Measurements from ENCODE around the gene SIGLEC14.
A peak's percentile ranks its signal among the peaks of the same experiment; 100 is the strongest.
"Not testable (repeated sequence)": the region's sequence is repeated elsewhere in the genome, so short reads cannot be mapped to it uniquely, and the experiment has no call there.

Gene SIGLEC14

DNA sequence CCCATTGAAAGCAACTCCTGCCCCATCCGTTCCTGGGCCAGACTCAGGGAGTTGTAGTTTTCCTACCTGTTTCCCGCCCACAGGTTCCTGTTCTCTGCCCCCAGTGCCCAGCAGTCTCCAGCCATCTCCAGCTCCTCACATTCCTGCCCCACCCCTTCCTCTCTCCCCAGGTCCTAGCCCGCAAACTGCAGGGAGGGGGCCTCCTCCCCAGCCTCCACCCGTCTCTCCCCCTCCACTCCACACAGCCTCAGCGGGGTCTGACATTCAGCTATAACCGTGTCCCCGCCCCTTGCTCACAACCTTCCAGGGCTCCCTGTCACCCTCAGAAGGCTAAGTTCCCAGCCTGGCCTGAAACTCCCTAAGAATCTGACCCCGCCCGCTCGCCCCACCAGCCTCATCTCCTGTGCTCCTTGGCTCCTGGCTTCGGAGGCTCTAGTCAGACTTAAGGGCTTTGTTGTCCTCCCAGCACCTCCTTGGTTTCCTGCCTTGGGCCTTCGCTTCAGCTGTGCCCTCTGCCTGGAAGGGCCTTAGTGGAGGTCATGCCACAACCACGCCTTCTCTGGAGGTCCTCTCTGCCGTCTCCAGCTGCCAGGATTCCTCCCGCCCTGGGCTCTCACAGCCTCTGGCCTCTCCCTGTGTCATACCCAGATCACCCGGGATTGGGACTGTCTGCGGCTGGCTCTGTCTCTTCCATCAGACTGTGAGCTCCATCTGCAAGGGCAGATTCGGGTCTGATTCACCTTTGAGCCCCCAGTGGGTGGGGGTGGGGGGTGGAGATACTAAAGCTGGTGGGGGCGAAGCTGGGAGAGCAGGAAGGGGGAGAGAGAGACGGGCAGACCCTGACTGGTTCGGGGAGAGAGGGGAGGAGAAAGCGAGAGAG, 41.4 kb upstream of the SIGLEC14 start:
- ChIA-PET CTCF (interaction anchor here (1.1 to 1.4 kb wide), 2 partner anchors 15 to 90 kb away, joined by 3 to 4 read pairs; no protein-coding TSS in a partner anchor), POLR2A (interaction anchor here (0.6 to 1.3 kb wide), 2 partner anchors 16 to 564 kb away, joined by 4 to 8 read pairs; no protein-coding TSS in a partner anchor)
- WGBS (ENCODE audit: insufficient coverage), result 8% methylated on average over 22 of the region's 22 CpGs
- Histone ChIP-seq H3K9me3 (ENCODE audit: control extremely low read depth in 1 of 5, control insufficient read depth in 4 of 5, insufficient read depth in 2 of 5, low read depth in 1 of 5, low read length in 4 of 5) (peaks cover 0 to 3% (median 0%) of the 10 kb centered on the region in 5 experiments), H3K27ac (ENCODE audit: insufficient read depth in 1 of 2, low read depth in 1 of 2, low read length in 2 of 2, poor library complexity in 1 of 2, severe bottlenecking in 2 of 2) (peak overlapping the region in 1 of 2 experiments; percentile 57), H3K4me1 (ENCODE audit: control extremely low read depth in 1 of 4, control insufficient read depth in 4 of 4, insufficient read depth in 4 of 4, low read length in 3 of 4) (peaks cover 0 to 40% (median 35%) of the 10 kb centered on the region in 4 experiments), H3K4me3 (ENCODE audit: control insufficient read depth in 1 of 7, extremely low read depth in 1 of 7, insufficient read depth in 4 of 7, low read depth in 2 of 7, low read length in 6 of 7) (peak overlapping the region in 6 of 7 experiments; percentile 46 to 88 (median 64)), H3K36me3 (ENCODE audit: control insufficient read depth in 4 of 4, insufficient read depth in 4 of 4, low read length in 3 of 4) (peaks cover 0 to 1% (median 0%) of the 10 kb centered on the region in 4 experiments), H3K27me3 (replicated peaks in 2 of 5; ENCODE audit: control insufficient read depth in 4 of 5, insufficient read depth in 5 of 5, low read length in 4 of 5) (no peaks in the 10 kb centered on the region)
- DNase-seq, result peak in 1 of 3 donors; percentile 28

DNA sequence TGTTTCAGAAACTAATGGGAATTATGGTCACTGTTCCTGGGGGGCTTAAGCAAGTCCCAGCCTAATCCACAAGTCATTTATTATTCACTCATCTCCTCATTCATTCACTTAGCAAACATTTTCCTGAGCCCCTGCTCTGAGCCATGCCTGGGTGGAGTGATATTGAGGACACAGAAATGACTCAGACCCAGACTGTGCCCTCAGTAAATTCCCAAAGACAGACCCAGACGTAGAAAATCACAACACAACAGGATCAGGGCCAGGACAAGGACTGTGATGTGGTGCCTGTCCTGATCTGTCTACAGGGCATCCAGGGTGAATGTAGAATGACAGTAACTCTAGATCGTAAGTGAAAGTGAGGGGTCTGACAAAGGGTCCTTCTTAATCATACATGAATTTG, 39.5 kb upstream of the SIGLEC14 start:
- peaks cover 0 to 37% (median 31%) of the 10 kb centered on the region in 4 experiments for H3K4me1 ChIP-seq (ENCODE audit: control extremely low read depth in 1 of 4, control insufficient read depth in 4 of 4, insufficient read depth in 4 of 4, low read length in 3 of 4)
- CTCF ChIA-PET, result no interaction called here
- peaks cover 0 to 3% (median 0%) of the 10 kb centered on the region in 5 experiments for H3K9me3 ChIP-seq (ENCODE audit: control extremely low read depth in 1 of 5, control insufficient read depth in 4 of 5, insufficient read depth in 2 of 5, low read depth in 1 of 5, low read length in 4 of 5)
- no peak for DNase-seq
- WGBS (ENCODE audit: insufficient coverage), result no CpG with 5 or more reads among the region's 2 CpGs
- POLR2A ChIA-PET, result no interaction called here
- H3K27ac ChIP-seq (ENCODE audit: insufficient read depth in 1 of 2, low read depth in 1 of 2, low read length in 2 of 2, poor library complexity in 1 of 2, severe bottlenecking in 2 of 2), result no peak overlapping the region
- H3K27me3 ChIP-seq (replicated peaks in 2 of 5; ENCODE audit: control insufficient read depth in 4 of 5, insufficient read depth in 5 of 5, low read length in 4 of 5), result no peaks in the 10 kb centered on the region
- H3K4me3 ChIP-seq (ENCODE audit: control insufficient read depth in 1 of 7, extremely low read depth in 1 of 7, insufficient read depth in 4 of 7, low read depth in 2 of 7, low read length in 6 of 7), result no peak overlapping the region
- H3K36me3 ChIP-seq (ENCODE audit: control insufficient read depth in 4 of 4, insufficient read depth in 4 of 4, low read length in 3 of 4), result no peaks in the 10 kb centered on the region

GRCh38 chr19:51681286-51681941, 34.8 kb upstream of the SIGLEC14 start:
- Histone ChIP-seq H3K27me3 (replicated peaks in 2 of 5; ENCODE audit: control insufficient read depth in 4 of 5, insufficient read depth in 5 of 5, low read length in 4 of 5) (no peaks in the 10 kb centered on the region), H3K27ac (ENCODE audit: insufficient read depth in 1 of 2, low read depth in 1 of 2, low read length in 2 of 2, poor library complexity in 1 of 2, severe bottlenecking in 2 of 2) (no peak overlapping the region), H3K4me1 (ENCODE audit: control extremely low read depth in 1 of 4, control insufficient read depth in 4 of 4, insufficient read depth in 4 of 4, low read length in 3 of 4) (peaks cover 0 to 9% (median 0%) of the 10 kb centered on the region in 4 experiments), H3K36me3 (ENCODE audit: control insufficient read depth in 4 of 4, insufficient read depth in 4 of 4, low read length in 3 of 4) (no peaks in the 10 kb centered on the region), H3K9me3 (ENCODE audit: control extremely low read depth in 1 of 5, control insufficient read depth in 4 of 5, insufficient read depth in 2 of 5, low read depth in 1 of 5, low read length in 4 of 5) (peaks cover 0 to 3% (median 0%) of the 10 kb centered on the region in 5 experiments), H3K4me3 (ENCODE audit: control insufficient read depth in 1 of 7, extremely low read depth in 1 of 7, insufficient read depth in 4 of 7, low read depth in 2 of 7, low read length in 6 of 7) (no peak overlapping the region)
- 100% methylated on average over 1 of the region's 3 CpGs for WGBS (ENCODE audit: insufficient coverage)
- DNase-seq, result peak in 2 of 3 donors; percentile 64 to 76
- ChIA-PET POLR2A (interaction anchor here (0.8 kb wide), 1 partner anchor 494 kb away, joined by 3 read pairs; no protein-coding TSS in a partner anchor), CTCF (interaction anchor here (0.8 to 1.8 kb wide), 5 partner anchors 10 to 210 kb away, joined by 3 to 8 read pairs (median 5); no protein-coding TSS in a partner anchor)

- ChIA-PET POLR2A (no interaction called here), CTCF (no interaction called here)
- no peaks in the 10 kb centered on the region for H3K27me3 ChIP-seq (replicated peaks in 2 of 5; ENCODE audit: control insufficient read depth in 4 of 5, insufficient read depth in 5 of 5, low read length in 4 of 5)
- H3K4me1 ChIP-seq (ENCODE audit: control extremely low read depth in 1 of 4, control insufficient read depth in 4 of 4, insufficient read depth in 4 of 4, low read length in 3 of 4), result peaks cover 0 to 9% (median 0%) of the 10 kb centered on the region in 4 experiments
- H3K27ac ChIP-seq (ENCODE audit: insufficient read depth in 1 of 2, low read depth in 1 of 2, low read length in 2 of 2, poor library complexity in 1 of 2, severe bottlenecking in 2 of 2), result no peak overlapping the region
- peaks cover 0 to 3% (median 0%) of the 10 kb centered on the region in 5 experiments for H3K9me3 ChIP-seq (ENCODE audit: control extremely low read depth in 1 of 5, control insufficient read depth in 4 of 5, insufficient read depth in 2 of 5, low read depth in 1 of 5, low read length in 4 of 5)
- no peaks in the 10 kb centered on the region for H3K36me3 ChIP-seq (ENCODE audit: control insufficient read depth in 4 of 4, insufficient read depth in 4 of 4, low read length in 3 of 4)
- DNase-seq, result no peak
- H3K4me3 ChIP-seq (ENCODE audit: control insufficient read depth in 1 of 7, extremely low read depth in 1 of 7, insufficient read depth in 4 of 7, low read depth in 2 of 7, low read length in 6 of 7), result no peak overlapping the region
- no CpG with 5 or more reads among the region's 1 CpG for WGBS (ENCODE audit: insufficient coverage)
These were observed 33.8 kb upstream of the SIGLEC14 start for GRCh38 chr19:51680474-51680873.

DNA sequence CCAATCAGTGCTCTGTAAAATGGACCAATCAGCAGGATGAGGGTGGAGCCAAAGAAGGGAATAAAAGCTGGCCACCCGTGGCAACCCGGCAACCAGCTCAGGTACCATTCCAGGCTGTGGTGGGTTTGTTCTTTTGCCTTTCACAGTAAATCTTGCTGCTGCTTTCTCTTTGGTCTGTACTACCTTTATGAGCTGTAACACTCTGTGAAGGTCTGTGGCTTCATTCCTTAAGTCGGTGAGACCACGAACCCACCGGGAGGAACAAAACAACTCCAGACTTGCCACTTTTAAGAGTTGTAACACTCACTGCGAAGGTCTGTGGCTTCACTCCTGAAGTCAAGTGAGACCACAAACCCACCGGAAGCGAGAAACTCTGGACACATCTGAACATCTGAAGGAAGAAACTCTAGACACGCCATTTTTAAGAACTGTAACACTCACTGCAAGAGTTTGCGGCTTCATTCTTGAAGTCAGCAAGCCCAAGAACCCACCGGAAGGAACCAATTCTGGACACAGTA, 30.0 kb upstream of the SIGLEC14 start:
- CTCF ChIA-PET, result interaction anchor here (0.8 to 1.8 kb wide), 6 partner anchors 10 to 129 kb away, joined by 3 to 4 read pairs (median 4); no protein-coding TSS in a partner anchor
- POLR2A ChIA-PET, result no interaction called here
- WGBS (ENCODE audit: insufficient coverage), result 73% methylated on average over 5 of the region's 11 CpGs

DNA sequence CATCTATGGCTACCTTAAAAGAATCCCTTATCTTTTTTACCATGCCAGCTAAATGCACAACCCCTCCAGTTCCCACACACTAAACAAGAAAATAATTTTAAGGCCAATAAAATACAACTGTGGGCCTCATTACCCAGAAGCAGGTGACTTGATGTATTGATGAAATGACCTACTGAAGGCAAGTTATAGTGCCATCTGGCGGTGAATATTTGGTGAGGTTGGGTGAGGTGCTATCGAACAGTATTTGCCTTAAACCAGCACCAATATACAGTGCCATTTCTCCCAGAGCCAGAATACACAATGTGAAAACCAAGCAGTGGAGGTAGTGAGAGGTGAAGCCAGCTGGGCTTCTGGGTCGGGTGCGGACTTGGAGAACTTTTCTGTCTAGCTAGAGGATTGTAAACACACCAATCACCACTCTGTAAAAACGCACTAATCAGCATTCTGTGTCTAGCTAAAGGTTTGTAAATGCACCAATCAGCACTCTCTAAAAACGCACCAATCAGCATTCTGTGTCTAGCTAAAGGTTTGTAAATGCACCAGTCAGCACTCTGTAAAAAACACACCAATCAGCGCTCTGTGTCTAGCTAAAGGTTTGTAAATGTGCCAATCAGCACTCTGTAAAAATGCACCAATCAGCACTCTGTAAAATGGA, 29.4 kb upstream of the SIGLEC14 start:
- H3K4me3 ChIP-seq (ENCODE audit: control insufficient read depth in 1 of 7, extremely low read depth in 1 of 7, insufficient read depth in 4 of 7, low read depth in 2 of 7, low read length in 6 of 7); H3K4me1 ChIP-seq (ENCODE audit: control extremely low read depth in 1 of 4, control insufficient read depth in 4 of 4, insufficient read depth in 4 of 4, low read length in 3 of 4); H3K36me3 ChIP-seq (ENCODE audit: control insufficient read depth in 4 of 4, insufficient read depth in 4 of 4, low read length in 3 of 4); H3K9me3 ChIP-seq (ENCODE audit: control extremely low read depth in 1 of 5, control insufficient read depth in 4 of 5, insufficient read depth in 2 of 5, low read depth in 1 of 5, low read length in 4 of 5); POLR2A ChIA-PET; H3K27ac ChIP-seq (ENCODE audit: insufficient read depth in 1 of 2, low read depth in 1 of 2, low read length in 2 of 2, poor library complexity in 1 of 2, severe bottlenecking in 2 of 2); H3K27me3 ChIP-seq (replicated peaks in 2 of 5; ENCODE audit: control insufficient read depth in 4 of 5, insufficient read depth in 5 of 5, low read length in 4 of 5): not testable (repeated sequence)
- CTCF ChIA-PET, result interaction anchor here (0.7 to 1.8 kb wide), 7 partner anchors 10 to 128 kb away, joined by 3 to 4 read pairs (median 4); no protein-coding TSS in a partner anchor
- WGBS (ENCODE audit: insufficient coverage), result 70% methylated on average over 2 of the region's 7 CpGs
- DNase-seq, result peak; percentile 58 to 65 (median 62)

More for the DNA sequence above, 30.0 kb upstream of the SIGLEC14 start:
- Histone ChIP-seq H3K9me3 (ENCODE audit: control extremely low read depth in 1 of 5, control insufficient read depth in 4 of 5, insufficient read depth in 2 of 5, low read depth in 1 of 5, low read length in 4 of 5) (no peaks in the 10 kb centered on the region), H3K36me3 (ENCODE audit: control insufficient read depth in 4 of 4, insufficient read depth in 4 of 4, low read length in 3 of 4) (no peaks in the 10 kb centered on the region), H3K4me1 (ENCODE audit: control extremely low read depth in 1 of 4, control insufficient read depth in 4 of 4, insufficient read depth in 4 of 4, low read length in 3 of 4) (peaks cover 0 to 8% (median 0%) of the 10 kb centered on the region in 4 experiments), H3K4me3 (ENCODE audit: control insufficient read depth in 1 of 7, extremely low read depth in 1 of 7, insufficient read depth in 4 of 7, low read depth in 2 of 7, low read length in 6 of 7) (no peak overlapping the region), H3K27ac (ENCODE audit: insufficient read depth in 1 of 2, low read depth in 1 of 2, low read length in 2 of 2, poor library complexity in 1 of 2, severe bottlenecking in 2 of 2) (no peak overlapping the region), H3K27me3 (replicated peaks in 2 of 5; ENCODE audit: control insufficient read depth in 4 of 5, insufficient read depth in 5 of 5, low read length in 4 of 5) (no peaks in the 10 kb centered on the region)
- peak in 2 of 3 donors; percentile 15 to 29 for DNase-seq

Measured in common myeloid progenitor, CD34-positive (primary cell).